Fibroblast of lung (primary cell): Measurements from ENCODE around the gene FKBP1C. TPM values are rescaled to one million over a fixed set of nuclear protein-coding genes. Genes with fewer than 3 reads are reported as not detected.

Experiments
- DNase-seq, 2 donors: peaks; one replicate each; pipeline versions ENCODE4 v3.0.0 to v3.0.0-alpha.2; 2010; ENCODE audit warnings: low read depth in 2 of 2
- H2AFZ ChIP-seq: 2 replicates; pipeline ENCODE4 v1.5.1; 2012; ENCODE audit warnings: low read length, control low read depth, inconsistent platforms
- H3K27ac ChIP-seq: 2 replicates; pipeline ENCODE4 v1.5.1; 2011; ENCODE audit warnings: low read length, control low read depth; ENCODE audit not compliant: insufficient read depth
- H3K27me3 ChIP-seq: 2 replicates; pipeline ENCODE4 v1.5.1; 2011; ENCODE audit warnings: mild to moderate bottlenecking, low read length; ENCODE audit not compliant: control insufficient read depth, insufficient read depth
- H3K36me3 ChIP-seq: 2 replicates; pipeline ENCODE4 v1.5.1; 2011; ENCODE audit warnings: low read length; ENCODE audit not compliant: control insufficient read depth, insufficient read depth
- H3K4me1 ChIP-seq: 2 replicates; pipeline ENCODE4 v1.5.1; 2011; ENCODE audit warnings: low read length; ENCODE audit not compliant: control insufficient read depth, insufficient read depth; ENCODE audit errors: extremely low read depth
- H3K4me2 ChIP-seq: 2 replicates; pipeline ENCODE4 v1.5.1; 2011; ENCODE audit warnings: low read length, control low read depth; ENCODE audit not compliant: insufficient read depth; ENCODE audit errors: extremely low read depth
- H3K4me3 ChIP-seq, 4 experiments: fragments of 200-600 bp in 1 of 4; sonication (generic) in 1 of 4; replicated peaks in 1 of 4; 2 replicates each; pipeline ENCODE4 v1.5.1; 2011 to 2016; ENCODE audit warnings: low read length in 4 of 4, low read depth in 3 of 4, mild to moderate bottlenecking in 3 of 4, control low read depth in 2 of 4, inconsistent platforms in 1 of 4, mixed read lengths in 1 of 4; ENCODE audit not compliant: insufficient read depth in 1 of 4; ENCODE audit errors: control extremely low read depth in 1 of 4
- H3K79me2 ChIP-seq: 2 replicates; pipeline ENCODE4 v1.5.1; 2012; ENCODE audit warnings: mild to moderate bottlenecking, low read length, inconsistent platforms; ENCODE audit not compliant: control insufficient read depth, insufficient read depth
- H3K9ac ChIP-seq: 2 replicates; pipeline ENCODE4 v1.5.1; 2011; ENCODE audit warnings: mild to moderate bottlenecking, low read length, control low read depth; ENCODE audit not compliant: insufficient read depth
- H3K9me3 ChIP-seq: 2 replicates; pipeline ENCODE4 v1.5.1; 2012; ENCODE audit warnings: low read depth, low read length; ENCODE audit not compliant: control insufficient read depth, insufficient read depth
- H4K20me1 ChIP-seq: 2 replicates; pipeline ENCODE4 v1.5.1; 2011; ENCODE audit warnings: low read length; ENCODE audit not compliant: control insufficient read depth, insufficient read depth; ENCODE audit errors: extremely low read depth
- CTCF ChIP-seq, 2 donors: IDR thresholded peaks in 1 of 2; conservative IDR thresholded peaks in 1 of 2; 1 replicate in 1 of 2; 2 replicates in 1 of 2; pipeline ENCODE4 v1.5.1; 2011 to 2012; ENCODE audit warnings: low read length in 2 of 2, control low read depth in 1 of 2, inconsistent platforms in 1 of 2, low read depth in 1 of 2, mild to moderate bottlenecking in 1 of 2
- EZH2 ChIP-seq: IDR thresholded peaks from 2 replicates; pipeline ENCODE4 v1.5.1; 2012; ENCODE audit warnings: low read length, control low read depth, mild to moderate bottlenecking; ENCODE audit errors: missing control alignments
- polyA plus RNA-seq, 2 donors: library from polyadenylated mRNA; depleted of rRNA in 1 of 2; stranded (reverse) in 1 of 2; unstranded in 1 of 2; fragments of >200 nt; gene quantifications; 2 replicates each; pipeline ENCODE4 v1.2.1, GENCODE V29; 2011 to 2012; ENCODE audit warnings: missing spikeins in 1 of 2
- total RNA-seq: library from RNA; depleted of rRNA; stranded (reverse); fragments of >200 nt; gene quantifications from 2 replicates; pipeline ENCODE4 v1.2.1, GENCODE V29; 2014

The FKBP1C gene
- total and polyA plus RNA-seq, 2 donors (not counting 1 experiment from before 2014, with no cell fraction given): 0.99 to 1.5 TPM

- no peak for DNase-seq
- H3K4me3 ChIP-seq: no peak overlapping the region
Measured at GRCh38 chr6:63180367-63180766, 30.9 kb upstream of the FKBP1C start.

GRCh38 chr6:63186970-63187369, 24.3 kb upstream of the FKBP1C start:
- Histone ChIP-seq H3K27ac (no peak overlapping the region), H3K9ac (no peak overlapping the region), H3K4me1 (no peaks in the 10 kb centered on the region), H3K79me2 (no peaks in the 10 kb centered on the region), H3K9me3 (no peaks in the 10 kb centered on the region), H3K27me3 (no peaks in the 10 kb centered on the region), H3K4me2 (no peak overlapping the region), H3K36me3 (no peaks in the 10 kb centered on the region), H2AFZ (no peak overlapping the region), H3K4me3 (no peak overlapping the region), H4K20me1 (no peaks in the 10 kb centered on the region)
- DNase-seq: no peak
- TF ChIP-seq CTCF (conservative IDR thresholded peaks at IDR 0.05 in 1 of 2, IDR thresholded peaks at IDR 0.05 in 1 of 2; ENCODE audit: low read depth in 1 of 2, low read length in 2 of 2) (no peak), EZH2 (no peak)

More at GRCh38 chr6:63180367-63180766, 30.9 kb upstream of the FKBP1C start:
- H3K9ac ChIP-seq: no peak overlapping the region
- no peak overlapping the region for H2AFZ ChIP-seq
- H3K79me2 ChIP-seq: no peaks in the 10 kb centered on the region
- H3K36me3 ChIP-seq: no peaks in the 10 kb centered on the region
- H3K27me3 ChIP-seq: no peaks in the 10 kb centered on the region
- H3K4me2 ChIP-seq: no peak overlapping the region
- no peaks in the 10 kb centered on the region for H3K4me1 ChIP-seq
- H3K27ac ChIP-seq: no peak overlapping the region
- TF ChIP-seq EZH2: no peak
- TF ChIP-seq CTCF (conservative IDR thresholded peaks at IDR 0.05 in 1 of 2, IDR thresholded peaks at IDR 0.05 in 1 of 2; ENCODE audit: low read depth in 1 of 2, low read length in 2 of 2): no peak
- no peaks in the 10 kb centered on the region for H4K20me1 ChIP-seq
- no peaks in the 10 kb centered on the region for H3K9me3 ChIP-seq

GRCh38 chr6:63188828-63189227, 22.4 kb upstream of the FKBP1C start:
- Histone ChIP-seq H3K9me3 (no peaks in the 10 kb centered on the region), H3K79me2 (no peaks in the 10 kb centered on the region), H2AFZ (no peak overlapping the region), H3K4me2 (no peak overlapping the region), H3K4me3 (no peak overlapping the region), H3K9ac (no peak overlapping the region), H3K27ac (no peak overlapping the region), H3K36me3 (no peaks in the 10 kb centered on the region), H3K27me3 (no peaks in the 10 kb centered on the region), H3K4me1 (no peaks in the 10 kb centered on the region), H4K20me1 (no peaks in the 10 kb centered on the region)
- TF ChIP-seq EZH2: no peak
- TF ChIP-seq CTCF (conservative IDR thresholded peaks at IDR 0.05 in 1 of 2, IDR thresholded peaks at IDR 0.05 in 1 of 2; ENCODE audit: low read depth in 1 of 2, low read length in 2 of 2): no peak
- no peak for DNase-seq
